ENCODE measurements around the gene AIF1. TPM values are rescaled to one million over a fixed set of nuclear protein-coding genes. Genes with fewer than 3 reads are reported as not detected.

The AIF1 gene
- total RNA-seq: 1 to 10 TPM in 5 of 8 experiments, not detected in 3; 1.1 to 3.1 (median 2.0) TPM

GRCh38 chr6:31614684-31615578 is at the start of gene AIF1:
Gene AIF1 (plus strand): TSS chr6:31615234. CDS start chr6:31615330, 96 bp downstream.
- ATAC-seq (replicated peaks in 6 of 8): no peak
- H3K4me1 ChIP-seq (replicated peaks in 1 of 2): no peaks in the 10 kb centered on the region
- no peak within 1 kb of the TSS for H3K27ac ChIP-seq
- in situ Hi-C loops (cut with MboI; ENCODE audit: low pct_unique_long_range_greater_than_20kb in 2 of 9, low sequenced_read_pairs in 9 of 9, unreplicated experiment in 9 of 9): no loop called here
- H3K4me3 ChIP-seq: no peak within 1 kb of the TSS
- WGBS, 10 experiments: 74 to 100% (median 84%) methylated on average over 1 to 4 of the region's 6 CpGs; no CpG with 5 or more reads in 4 of the 10 experiments

- no peaks in the 10 kb centered on the region for H3K4me1 ChIP-seq (replicated peaks in 1 of 2)
- H3K4me3 ChIP-seq: no peak overlapping the region
- 16 to 82% (median 49%) methylated on average over 2 to 8 of the region's 9 CpGs; no CpG with 5 or more reads in 2 of the 10 experiments for WGBS, 10 experiments
- H3K27ac ChIP-seq: no peak overlapping the region
- ATAC-seq (replicated peaks in 6 of 8): peak in 3 of 8 experiments; percentile 20 to 21 (median 20)
- in situ Hi-C loops (cut with MboI; ENCODE audit: low pct_unique_long_range_greater_than_20kb in 2 of 9, low sequenced_read_pairs in 9 of 9, unreplicated experiment in 9 of 9): no loop called here
Measured at GRCh38 chr6:31567531-31568370, 47.3 kb upstream of the AIF1 start.

GRCh38 chr6:31568537-31568961 is 46.5 kb upstream of the AIF1 start:
- in situ Hi-C loops (cut with MboI; ENCODE audit: low pct_unique_long_range_greater_than_20kb in 2 of 9, low sequenced_read_pairs in 9 of 9, unreplicated experiment in 9 of 9): no loop called here
- no peak overlapping the region for H3K27ac ChIP-seq
- 36 to 100% (median 83%) methylated on average over 1 to 3 of the region's 3 CpGs; no CpG with 5 or more reads in 1 of the 10 experiments for WGBS, 10 experiments
- no peak for ATAC-seq (replicated peaks in 6 of 8)
- H3K4me3 ChIP-seq: no peak overlapping the region
- no peaks in the 10 kb centered on the region for H3K4me1 ChIP-seq (replicated peaks in 1 of 2)

GRCh38 chr6:31569861-31570536 is 45.0 kb upstream of the AIF1 start:
- H3K27ac ChIP-seq: no peak overlapping the region
- no peak overlapping the region for H3K4me3 ChIP-seq
- ATAC-seq (replicated peaks in 6 of 8): no peak
- WGBS, 10 experiments: 63 to 71% methylated on average over 1 of the region's 1 CpG; no CpG with 5 or more reads in 8 of the 10 experiments
- no peaks in the 10 kb centered on the region for H3K4me1 ChIP-seq (replicated peaks in 1 of 2)
- in situ Hi-C loops (cut with MboI; ENCODE audit: low pct_unique_long_range_greater_than_20kb in 2 of 9, low sequenced_read_pairs in 9 of 9, unreplicated experiment in 9 of 9): no loop called here

- Histone ChIP-seq H3K4me1 (replicated peaks in 1 of 2) (no peaks in the 10 kb centered on the region), H3K27ac (no peak within 1 kb of the TSS), H3K4me3 (no peak within 1 kb of the TSS)
- ATAC-seq (replicated peaks in 6 of 8): no peak
- in situ Hi-C loops (cut with MboI; ENCODE audit: low pct_unique_long_range_greater_than_20kb in 2 of 9, low sequenced_read_pairs in 9 of 9, unreplicated experiment in 9 of 9): no loop called here
- WGBS, 10 experiments: 50 to 93% (median 73%) methylated on average over 2 to 10 of the region's 27 CpGs; no CpG with 5 or more reads in 3 of the 10 experiments
Measured at GRCh38 chr6:31572041-31572911, 42.8 kb upstream of the AIF1 start, which contains the start of gene LTA. Gene LTA (plus strand): TSS chr6:31572289. CDS start chr6:31572743, 454 bp downstream.

GRCh38 chr6:31573239-31574105 is 41.6 kb upstream of the AIF1 start:
- Histone ChIP-seq H3K27ac (no peak overlapping the region), H3K4me1 (replicated peaks in 1 of 2) (no peaks in the 10 kb centered on the region), H3K4me3 (no peak overlapping the region)
- ATAC-seq (replicated peaks in 6 of 8): no peak
- in situ Hi-C loops (cut with MboI; ENCODE audit: low pct_unique_long_range_greater_than_20kb in 2 of 9, low sequenced_read_pairs in 9 of 9, unreplicated experiment in 9 of 9): no loop called here
- 50 to 93% (median 80%) methylated on average over 1 to 6 of the region's 9 CpGs; no CpG with 5 or more reads in 2 of the 10 experiments for WGBS, 10 experiments

GRCh38 chr6:31574106-31575061 is 40.6 kb upstream of the AIF1 start:
- ATAC-seq (replicated peaks in 6 of 8): no peak

GRCh38 chr6:31575335-31575901 is 39.6 kb upstream of the AIF1 start, which contains the start of gene TNF:
Gene TNF (plus strand): TSS chr6:31575565. CDS start chr6:31575742, 177 bp downstream.
- H3K27ac ChIP-seq: no peak within 1 kb of the TSS
- in situ Hi-C loops (cut with MboI; ENCODE audit: low pct_unique_long_range_greater_than_20kb in 2 of 9, low sequenced_read_pairs in 9 of 9, unreplicated experiment in 9 of 9): no loop called here

More at GRCh38 chr6:31574106-31575061, 40.6 kb upstream of the AIF1 start:
- Histone ChIP-seq H3K27ac (no peak overlapping the region), H3K4me1 (replicated peaks in 1 of 2) (no peaks in the 10 kb centered on the region), H3K4me3 (no peak overlapping the region)
- in situ Hi-C loops (cut with MboI; ENCODE audit: low pct_unique_long_range_greater_than_20kb in 2 of 9, low sequenced_read_pairs in 9 of 9, unreplicated experiment in 9 of 9): no loop called here
- WGBS, 10 experiments: 33 to 92% (median 66%) methylated on average over 2 to 6 of the region's 14 CpGs; no CpG with 5 or more reads in 2 of the 10 experiments

GRCh38 chr6:31575952-31576685 is 38.9 kb upstream of the AIF1 start:
- Histone ChIP-seq H3K27ac (no peak overlapping the region), H3K4me3 (no peak overlapping the region), H3K4me1 (replicated peaks in 1 of 2) (no peaks in the 10 kb centered on the region)
- WGBS, 10 experiments: 47 to 100% (median 65%) methylated on average over 1 to 7 of the region's 8 CpGs; no CpG with 5 or more reads in 1 of the 10 experiments
- ATAC-seq (replicated peaks in 6 of 8): no peak
- in situ Hi-C loops (cut with MboI; ENCODE audit: low pct_unique_long_range_greater_than_20kb in 2 of 9, low sequenced_read_pairs in 9 of 9, unreplicated experiment in 9 of 9): no loop called here

More at GRCh38 chr6:31575335-31575901, 39.6 kb upstream of the AIF1 start, which contains the start of gene TNF:
- WGBS, 10 experiments: 0 to 100% (median 72%) methylated on average over 1 to 11 of the region's 19 CpGs; no CpG with 5 or more reads in 3 of the 10 experiments
- ATAC-seq (replicated peaks in 6 of 8): peak in 3 of 8 experiments; percentile 86 to 98 (median 94)
- Histone ChIP-seq H3K4me1 (replicated peaks in 1 of 2) (no peaks in the 10 kb centered on the region), H3K4me3 (no peak within 1 kb of the TSS)
